Calu3 (cell line): ENCODE results near the gene NMT2. TPM values are rescaled to one million over a fixed set of nuclear protein-coding genes. Genes with fewer than 3 reads are reported as not detected.

Experiments used
- BruUV-seq: library from RNA; stranded (reverse); fragments of 400-500 nt; replicated peaks from 2 replicates; lab custom pipeline; 2021; lab: Mats Ljungman, UMichigan
- CTCF ChIA-PET: fragments of 300-600 bp; sonication (Branson Sonifier 250); formaldehyde crosslinking; loops from one replicate; lab custom pipeline; 2022; ENCODE audit warnings: antibody characterized with exemption; lab: Charles Lee
- DNase-seq: peaks from one replicate; pipeline ENCODE4 v3.0.0; 2022
- H3K27ac Mint-ChIP-seq: one replicate; pipeline ENCODE4 v1.8.0; 2022; ENCODE audit warnings: mixed read lengths; ENCODE audit not compliant: unreplicated experiment
- H3K27me3 Mint-ChIP-seq: one replicate; pipeline ENCODE4 v1.8.0; 2022; ENCODE audit warnings: mixed read lengths; ENCODE audit not compliant: unreplicated experiment
- H3K36me3 Mint-ChIP-seq: one replicate; pipeline ENCODE4 v1.8.0; 2022; ENCODE audit warnings: mild to moderate bottlenecking, moderate library complexity, mixed read lengths; ENCODE audit not compliant: insufficient read depth, unreplicated experiment
- H3K4me1 Mint-ChIP-seq: one replicate; pipeline ENCODE4 v1.8.0; 2022; ENCODE audit warnings: mild to moderate bottlenecking, low read depth, mixed read lengths; ENCODE audit not compliant: unreplicated experiment
- H3K4me3 Mint-ChIP-seq: one replicate; pipeline ENCODE4 v1.8.0; 2022; ENCODE audit warnings: mild to moderate bottlenecking, low read depth, moderate library complexity, mixed read lengths; ENCODE audit not compliant: unreplicated experiment
- H3K9me3 Mint-ChIP-seq: one replicate; pipeline ENCODE4 v1.8.0; 2022; ENCODE audit warnings: low read depth, mixed read lengths; ENCODE audit not compliant: unreplicated experiment
- intact Hi-C: fragments of 100-400 bp; cut with micrococcal nuclease; formaldehyde crosslinking; loops from one replicate; pipeline ENCODE4 v1.10.0; 2022; ENCODE audit not compliant: unreplicated experiment
- total RNA-seq: library from RNA; stranded (reverse); gene quantifications from 2 replicates; pipeline ENCODE4 v1.2.3, GENCODE V29; 2022
- TF ChIP-seq, protein P1 (sequence below): fragments of 200-600 bp; IDR thresholded peaks from one replicate; pipeline ENCODE4 v1.8.0; 2022; ENCODE audit warnings: antibody characterized with exemption; ENCODE audit not compliant: unreplicated experiment

Gene NMT2
- total RNA-seq, 1 experiment from 2014 or later: 8.6 TPM

DNA sequence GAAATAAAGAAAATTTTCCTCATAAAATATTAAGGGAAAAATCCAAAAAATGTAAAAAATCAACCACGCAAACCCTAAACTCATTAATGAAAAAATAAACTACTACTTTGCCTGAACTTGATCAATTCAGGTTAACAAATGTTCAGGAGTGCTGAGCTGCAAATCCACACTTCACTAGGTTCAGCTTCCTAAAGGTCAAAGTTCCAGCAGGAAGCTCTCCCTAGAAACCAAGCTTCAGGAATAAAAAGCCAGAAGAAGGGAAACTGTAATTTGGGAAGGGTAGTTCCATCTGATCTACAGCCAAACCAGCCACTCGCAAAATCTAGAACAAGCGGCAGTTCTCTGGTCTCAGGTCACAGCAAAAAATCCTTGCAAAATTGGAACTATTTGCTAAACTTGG lies 7.8 kb upstream of the NMT2 start:
- H3K4me1 Mint-ChIP-seq: peaks cover 8% of the 10 kb centered on the region
- no peak overlapping the region for H3K4me3 Mint-ChIP-seq
- H3K9me3 Mint-ChIP-seq: no peaks in the 10 kb centered on the region
- BruUV-seq: no TSS peak
- intact Hi-C loops: no loop called here
- peaks cover 13% of the 10 kb centered on the region for H3K27me3 Mint-ChIP-seq
- no peaks in the 10 kb centered on the region for H3K36me3 Mint-ChIP-seq
- TF ChIP-seq, protein P1, sequence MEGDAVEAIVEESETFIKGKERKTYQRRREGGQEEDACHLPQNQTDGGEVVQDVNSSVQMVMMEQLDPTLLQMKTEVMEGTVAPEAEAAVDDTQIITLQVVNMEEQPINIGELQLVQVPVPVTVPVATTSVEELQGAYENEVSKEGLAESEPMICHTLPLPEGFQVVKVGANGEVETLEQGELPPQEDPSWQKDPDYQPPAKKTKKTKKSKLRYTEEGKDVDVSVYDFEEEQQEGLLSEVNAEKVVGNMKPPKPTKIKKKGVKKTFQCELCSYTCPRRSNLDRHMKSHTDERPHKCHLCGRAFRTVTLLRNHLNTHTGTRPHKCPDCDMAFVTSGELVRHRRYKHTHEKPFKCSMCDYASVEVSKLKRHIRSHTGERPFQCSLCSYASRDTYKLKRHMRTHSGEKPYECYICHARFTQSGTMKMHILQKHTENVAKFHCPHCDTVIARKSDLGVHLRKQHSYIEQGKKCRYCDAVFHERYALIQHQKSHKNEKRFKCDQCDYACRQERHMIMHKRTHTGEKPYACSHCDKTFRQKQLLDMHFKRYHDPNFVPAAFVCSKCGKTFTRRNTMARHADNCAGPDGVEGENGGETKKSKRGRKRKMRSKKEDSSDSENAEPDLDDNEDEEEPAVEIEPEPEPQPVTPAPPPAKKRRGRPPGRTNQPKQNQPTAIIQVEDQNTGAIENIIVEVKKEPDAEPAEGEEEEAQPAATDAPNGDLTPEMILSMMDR: no peak
- no peak overlapping the region for H3K27ac Mint-ChIP-seq
- no peak for DNase-seq
- CTCF ChIA-PET: interaction anchor here (1.5 kb wide), 1 partner anchor 10 kb away, joined by 4 read pairs; no protein-coding TSS in a partner anchor

GRCh38 chr10:15175587-15175986 lies 7.1 kb upstream of the NMT2 start:
- no peak overlapping the region for H3K27ac Mint-ChIP-seq

GRCh38 chr10:15172306-15172840 lies 3.9 kb upstream of the NMT2 start:
- H3K9me3 Mint-ChIP-seq: no peaks in the 10 kb centered on the region
- H3K4me1 Mint-ChIP-seq: peaks cover 32% of the 10 kb centered on the region
- no peak for DNase-seq
- intact Hi-C loops: no loop called here
- H3K36me3 Mint-ChIP-seq: peaks cover 13% of the 10 kb centered on the region
- H3K27ac Mint-ChIP-seq: no peak overlapping the region
- H3K27me3 Mint-ChIP-seq: no peaks in the 10 kb centered on the region
- TF ChIP-seq, protein P1: no peak
- no peak overlapping the region for H3K4me3 Mint-ChIP-seq
- CTCF ChIA-PET: no interaction called here
- BruUV-seq: no TSS peak

More at GRCh38 chr10:15175587-15175986, 7.1 kb upstream of the NMT2 start:
- H3K4me3 Mint-ChIP-seq: no peak overlapping the region
- CTCF ChIA-PET: interaction anchor here (1.5 kb wide), 1 partner anchor 9 kb away, joined by 4 read pairs; no protein-coding TSS in a partner anchor
- no TSS peak for BruUV-seq
- intact Hi-C loops: no loop called here
- TF ChIP-seq, protein P1: no peak
- H3K9me3 Mint-ChIP-seq: no peaks in the 10 kb centered on the region
- peaks cover 6% of the 10 kb centered on the region for H3K27me3 Mint-ChIP-seq
- H3K36me3 Mint-ChIP-seq: no peaks in the 10 kb centered on the region
- H3K4me1 Mint-ChIP-seq: peaks cover 15% of the 10 kb centered on the region
- no peak for DNase-seq

- Mint-ChIP-seq H3K4me3 (no peak overlapping the region), H3K27me3 (no peaks in the 10 kb centered on the region), H3K4me1 (peaks cover 43% of the 10 kb centered on the region), H3K9me3 (no peaks in the 10 kb centered on the region), H3K36me3 (peaks cover 15% of the 10 kb centered on the region), H3K27ac (no peak overlapping the region)
- no TSS peak for BruUV-seq
- DNase-seq: no peak
- intact Hi-C loops: loop anchor here (2.0 kb wide), 1 partner anchor 31 kb away; no protein-coding TSS in a partner anchor
- CTCF ChIA-PET: interaction anchor here (0.6 to 1.1 kb wide), 4 partner anchors 16 to 82 kb away, joined by 3 to 6 read pairs (median 4); no protein-coding TSS in a partner anchor
- TF ChIP-seq, protein P1: no peak
Measured at GRCh38 chr10:15169555-15170401, 1.3 kb upstream of the NMT2 start.
